ENCODE measurements around the gene PROCA1.

Gene PROCA1

GRCh38 chr17:28710861-28711722 lies 596 bp downstream of the PROCA1 start:
- FAIRE-seq (peak; percentile 55), DNase-seq (ENCODE audit: low spot score) (peak; percentile 97)

- FAIRE-seq: no peak
- DNase-seq (ENCODE audit: low spot score): no peak
Measured at GRCh38 chr17:28707339-28707720, 4.4 kb downstream of the PROCA1 start.

- DNase-seq (ENCODE audit: low spot score) (no peak), FAIRE-seq (no peak)
Measured at GRCh38 chr17:28706471-28707338, 5.0 kb downstream of the PROCA1 start.

GRCh38 chr17:28705728-28706334 lies 5.9 kb downstream of the PROCA1 start:
- DNase-seq (ENCODE audit: low spot score) (no peak), FAIRE-seq (no peak)

GRCh38 chr17:28705074-28705659 lies 6.5 kb downstream of the PROCA1 start:
- DNase-seq (ENCODE audit: low spot score): no peak
- FAIRE-seq: no peak

GRCh38 chr17:28704219-28704858 lies 7.3 kb downstream of the PROCA1 start:
- FAIRE-seq (no peak), DNase-seq (ENCODE audit: low spot score) (no peak)

GRCh38 chr17:28703552-28704218 lies 8.0 kb downstream of the PROCA1 start:
- FAIRE-seq: no peak
- DNase-seq (ENCODE audit: low spot score): no peak

- DNase-seq (ENCODE audit: low spot score) (no peak), FAIRE-seq (no peak)
Measured at GRCh38 chr17:28702752-28703150, 8.9 kb downstream of the PROCA1 start.

GRCh38 chr17:28702026-28702751 lies 9.5 kb downstream of the PROCA1 start:
- FAIRE-seq (no peak), DNase-seq (ENCODE audit: low spot score) (no peak)

- FAIRE-seq (no peak), DNase-seq (ENCODE audit: low spot score) (no peak)
Measured at GRCh38 chr17:28700830-28701492, 10.7 kb downstream of the PROCA1 start.

GRCh38 chr17:28700278-28700677 lies 11.4 kb downstream of the PROCA1 start:
- no peak for DNase-seq (ENCODE audit: low spot score)
- no peak for FAIRE-seq

- DNase-seq (ENCODE audit: low spot score) (no peak), FAIRE-seq (no peak)
Measured at GRCh38 chr17:28698253-28698941, 13.3 kb downstream of the PROCA1 start.

- DNase-seq (ENCODE audit: low spot score): no peak
- FAIRE-seq: no peak
Measured at GRCh38 chr17:28693869-28694268, 17.8 kb downstream of the PROCA1 start.

- DNase-seq (ENCODE audit: low spot score) (no peak), FAIRE-seq (no peak)
Measured at GRCh38 chr17:28689011-28689410, 22.7 kb downstream of the PROCA1 start.

GRCh38 chr17:28688481-28688880 lies 23.2 kb downstream of the PROCA1 start:
- FAIRE-seq (no peak), DNase-seq (ENCODE audit: low spot score) (no peak)

- FAIRE-seq: no peak
- no peak for DNase-seq (ENCODE audit: low spot score)
Measured at GRCh38 chr17:28686296-28686695, 25.4 kb downstream of the PROCA1 start.

- FAIRE-seq (no peak), DNase-seq (ENCODE audit: low spot score) (no peak)
Measured at GRCh38 chr17:28685366-28685765, 26.3 kb downstream of the PROCA1 start.

GRCh38 chr17:28684963-28685362 lies 26.7 kb downstream of the PROCA1 start:
- no peak for DNase-seq (ENCODE audit: low spot score)

GRCh38 chr17:28682655-28683054 lies 29.0 kb downstream of the PROCA1 start:
- no peak for FAIRE-seq
- DNase-seq (ENCODE audit: low spot score): no peak

More at GRCh38 chr17:28684963-28685362, 26.7 kb downstream of the PROCA1 start:
- FAIRE-seq: peak; percentile 74
